Fibroblast of pulmonary artery (primary cell): ENCODE data around the gene ERF.

Source experiments
- DNase-seq: peaks from one replicate; pipeline ENCODE4 v3.0.0-alpha.2; 2010; ENCODE audit warnings: low read depth
- H3K4me3 ChIP-seq: replicated peaks from 2 replicates; pipeline ENCODE4 v1.5.1; 2011; ENCODE audit warnings: low read depth, mild to moderate bottlenecking, control low read depth, low read length, moderate library complexity
- TF ChIP-seq, protein P1 (sequence below): IDR thresholded peaks from 2 replicates; pipeline ENCODE4 v1.5.1; 2011; ENCODE audit warnings: mild to moderate bottlenecking, control low read depth, low read length, inconsistent platforms; ENCODE audit errors: missing control alignments

Gene ERF

DNA sequence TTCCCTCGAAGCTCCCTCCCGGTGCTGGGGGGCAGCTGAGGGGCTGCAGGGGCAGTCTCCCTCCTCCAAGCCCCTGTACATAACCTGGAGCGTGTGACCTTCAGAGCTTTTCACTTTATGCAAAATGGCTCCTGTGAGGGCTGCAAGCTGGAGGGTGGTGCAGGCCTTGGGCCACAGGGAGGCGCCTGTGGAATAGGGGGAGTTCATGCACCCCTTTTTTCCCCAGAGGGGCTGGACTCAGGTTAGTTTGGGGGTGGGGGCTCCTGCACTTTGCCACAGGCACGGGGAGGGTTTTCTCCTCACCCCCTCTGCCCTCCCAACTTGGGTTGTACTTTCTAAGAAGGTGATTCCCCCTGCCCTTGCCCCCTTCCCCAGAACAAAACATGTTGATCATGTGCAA, 40.4 kb upstream of the ERF start:
- H3K4me3 ChIP-seq = no peak overlapping the region
- no peak for DNase-seq
- TF ChIP-seq, protein P1, sequence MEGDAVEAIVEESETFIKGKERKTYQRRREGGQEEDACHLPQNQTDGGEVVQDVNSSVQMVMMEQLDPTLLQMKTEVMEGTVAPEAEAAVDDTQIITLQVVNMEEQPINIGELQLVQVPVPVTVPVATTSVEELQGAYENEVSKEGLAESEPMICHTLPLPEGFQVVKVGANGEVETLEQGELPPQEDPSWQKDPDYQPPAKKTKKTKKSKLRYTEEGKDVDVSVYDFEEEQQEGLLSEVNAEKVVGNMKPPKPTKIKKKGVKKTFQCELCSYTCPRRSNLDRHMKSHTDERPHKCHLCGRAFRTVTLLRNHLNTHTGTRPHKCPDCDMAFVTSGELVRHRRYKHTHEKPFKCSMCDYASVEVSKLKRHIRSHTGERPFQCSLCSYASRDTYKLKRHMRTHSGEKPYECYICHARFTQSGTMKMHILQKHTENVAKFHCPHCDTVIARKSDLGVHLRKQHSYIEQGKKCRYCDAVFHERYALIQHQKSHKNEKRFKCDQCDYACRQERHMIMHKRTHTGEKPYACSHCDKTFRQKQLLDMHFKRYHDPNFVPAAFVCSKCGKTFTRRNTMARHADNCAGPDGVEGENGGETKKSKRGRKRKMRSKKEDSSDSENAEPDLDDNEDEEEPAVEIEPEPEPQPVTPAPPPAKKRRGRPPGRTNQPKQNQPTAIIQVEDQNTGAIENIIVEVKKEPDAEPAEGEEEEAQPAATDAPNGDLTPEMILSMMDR = no peak

DNA sequence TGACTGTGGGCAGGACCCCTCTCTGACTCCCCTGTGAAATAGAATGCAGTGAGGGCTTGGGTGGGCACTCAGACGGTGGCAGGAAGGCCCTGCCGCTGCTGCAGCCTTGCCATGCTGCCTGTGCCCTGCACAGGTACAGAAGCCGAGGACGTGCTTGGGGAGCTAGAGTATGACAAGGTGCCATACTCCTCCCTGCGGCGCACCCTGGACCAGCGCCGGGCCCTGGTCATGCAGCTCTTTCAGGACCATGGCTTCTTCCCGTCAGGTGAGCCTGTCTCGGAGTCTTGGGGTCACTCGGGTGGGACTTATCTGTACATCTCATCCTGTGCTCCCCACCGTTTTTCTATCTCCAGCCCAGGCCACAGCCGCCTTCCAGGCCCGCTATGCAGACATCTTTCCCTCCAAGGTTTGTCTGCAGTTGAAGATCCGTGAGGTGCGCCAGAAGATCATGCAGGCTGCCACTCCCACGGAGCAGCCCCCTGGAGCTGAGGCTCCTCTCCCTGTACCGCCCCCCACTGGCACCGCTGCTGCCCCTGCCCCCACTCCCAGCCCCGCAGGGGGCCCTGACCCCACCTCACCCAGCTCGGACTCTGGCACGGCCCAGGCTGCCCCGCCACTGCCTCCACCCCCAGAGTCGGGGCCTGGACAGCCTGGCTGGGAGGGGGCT, 39.7 kb upstream of the ERF start:
- TF ChIP-seq, protein P1 = no peak
- no peak for DNase-seq
- H3K4me3 ChIP-seq = no peak overlapping the region

DNA sequence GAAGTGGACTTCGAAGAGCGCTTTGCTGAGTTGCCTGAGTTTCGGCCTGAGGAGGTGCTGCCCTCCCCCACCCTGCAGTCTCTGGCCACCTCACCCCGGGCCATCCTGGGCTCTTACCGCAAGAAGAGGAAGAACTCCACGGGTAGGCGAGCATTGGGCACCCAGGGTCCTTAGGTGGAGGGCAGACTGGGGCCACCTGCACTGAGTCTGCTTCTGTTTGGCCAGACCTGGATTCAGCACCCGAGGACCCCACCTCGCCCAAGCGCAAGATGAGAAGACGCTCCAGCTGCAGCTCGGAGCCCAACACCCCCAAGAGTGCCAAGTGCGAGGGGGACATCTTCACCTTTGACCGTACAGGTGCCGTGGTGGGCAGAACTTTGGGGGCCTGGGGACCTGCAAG, 39.0 kb upstream of the ERF start:
- DNase-seq = no peak

DNA sequence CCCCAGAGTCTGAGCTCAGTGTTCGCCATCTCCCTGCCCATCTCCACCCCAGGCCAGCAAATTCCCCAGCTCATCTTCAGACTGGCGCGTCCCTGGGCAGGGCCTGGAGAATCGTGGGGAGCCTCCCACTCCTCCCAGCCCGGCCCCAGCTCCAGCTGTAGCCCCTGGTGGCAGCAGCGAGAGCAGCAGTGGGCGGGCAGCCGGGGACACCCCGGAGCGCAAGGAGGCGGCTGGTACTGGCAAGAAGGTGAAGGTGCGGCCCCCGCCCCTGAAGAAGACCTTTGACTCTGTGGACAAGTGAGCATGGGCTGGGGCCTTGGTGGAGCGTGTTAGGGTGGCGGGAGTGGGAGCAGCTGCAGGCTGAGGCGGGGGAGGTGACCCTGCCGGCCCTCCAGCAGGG, 38.6 kb upstream of the ERF start:
- DNase-seq = no peak
- TF ChIP-seq, protein P1 = peak; percentile 2
- no peak overlapping the region for H3K4me3 ChIP-seq

More for the DNA sequence above, 39.0 kb upstream of the ERF start:
- TF ChIP-seq, protein P1 = no peak
- no peak overlapping the region for H3K4me3 ChIP-seq

DNA sequence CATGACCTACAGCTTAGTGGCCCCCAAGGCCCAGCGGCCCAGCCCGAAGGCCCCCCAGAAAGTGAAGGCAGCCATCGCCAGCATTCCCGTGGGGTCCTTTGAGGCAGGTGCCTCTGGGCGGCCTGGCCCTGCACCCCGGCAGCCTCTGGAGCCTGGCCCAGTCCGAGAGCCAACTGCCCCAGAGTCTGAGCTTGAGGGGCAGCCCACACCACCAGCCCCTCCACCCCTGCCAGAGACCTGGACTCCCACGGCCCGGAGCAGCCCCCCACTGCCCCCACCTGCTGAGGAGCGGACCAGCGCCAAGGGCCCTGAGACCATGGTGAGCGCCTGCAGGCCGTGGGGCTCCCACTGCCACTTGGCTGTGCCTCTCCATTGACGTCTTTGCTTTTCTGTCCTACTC, 38.0 kb upstream of the ERF start:
- no peak for DNase-seq
- H3K4me3 ChIP-seq = no peak overlapping the region
- TF ChIP-seq, protein P1 = no peak

DNA sequence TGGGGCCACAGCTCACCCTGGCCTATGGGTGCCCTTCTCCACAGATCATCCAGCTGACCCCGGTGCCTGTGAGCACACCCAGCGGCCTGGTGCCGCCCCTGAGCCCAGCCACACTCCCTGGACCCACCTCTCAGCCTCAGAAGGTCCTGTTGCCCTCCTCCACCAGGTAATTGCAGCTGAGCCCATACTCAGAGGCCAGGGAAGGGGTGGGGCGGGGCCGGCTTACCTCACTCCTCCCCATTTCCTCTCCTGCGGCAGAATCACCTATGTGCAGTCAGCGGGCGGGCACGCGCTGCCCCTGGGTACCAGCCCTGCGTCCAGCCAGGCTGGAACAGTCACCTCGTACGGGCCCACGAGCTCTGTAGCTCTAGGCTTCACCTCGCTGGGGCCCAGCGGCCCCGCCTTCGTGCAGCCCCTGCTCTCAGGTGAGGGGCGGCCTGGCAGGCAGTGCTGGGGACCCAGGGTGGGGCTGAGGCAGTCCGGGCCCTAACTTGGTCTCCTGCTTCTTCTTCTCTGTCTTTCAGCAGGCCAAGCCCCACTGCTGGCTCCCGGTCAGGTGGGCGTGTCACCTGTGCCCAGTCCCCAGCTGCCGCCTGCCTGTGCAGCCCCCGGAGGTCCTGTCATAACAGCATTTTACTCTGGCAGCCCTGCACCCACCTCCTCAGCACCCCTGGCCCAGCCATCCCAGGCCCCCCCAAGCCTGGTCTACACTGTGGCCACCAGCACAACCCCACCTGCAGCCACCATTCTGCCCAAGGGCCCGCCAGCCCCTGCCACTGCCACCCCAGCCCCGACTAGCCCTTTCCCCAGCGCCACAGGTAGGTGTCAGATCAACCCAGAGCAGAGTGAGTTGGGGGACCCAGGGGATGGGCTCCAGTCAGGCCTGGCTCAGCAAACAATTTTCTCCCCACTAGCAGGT, 37.4 kb upstream of the ERF start:
- no peak for DNase-seq
- H3K4me3 ChIP-seq = no peak overlapping the region
- TF ChIP-seq, protein P1 = no peak
